Activated CD4-positive, CD25-positive, alpha-beta regulatory T cell treated with anti-CD3 and anti-CD28 coated beads, Interleukin-2, amount 50 U/mL, for 72 hours (primary cell): ENCODE results near the gene LONP2.

ENCODE experiments used
- DNase-seq: peaks from one replicate; pipeline ENCODE4 v3.0.0; 2021

The LONP2 gene, protein sequence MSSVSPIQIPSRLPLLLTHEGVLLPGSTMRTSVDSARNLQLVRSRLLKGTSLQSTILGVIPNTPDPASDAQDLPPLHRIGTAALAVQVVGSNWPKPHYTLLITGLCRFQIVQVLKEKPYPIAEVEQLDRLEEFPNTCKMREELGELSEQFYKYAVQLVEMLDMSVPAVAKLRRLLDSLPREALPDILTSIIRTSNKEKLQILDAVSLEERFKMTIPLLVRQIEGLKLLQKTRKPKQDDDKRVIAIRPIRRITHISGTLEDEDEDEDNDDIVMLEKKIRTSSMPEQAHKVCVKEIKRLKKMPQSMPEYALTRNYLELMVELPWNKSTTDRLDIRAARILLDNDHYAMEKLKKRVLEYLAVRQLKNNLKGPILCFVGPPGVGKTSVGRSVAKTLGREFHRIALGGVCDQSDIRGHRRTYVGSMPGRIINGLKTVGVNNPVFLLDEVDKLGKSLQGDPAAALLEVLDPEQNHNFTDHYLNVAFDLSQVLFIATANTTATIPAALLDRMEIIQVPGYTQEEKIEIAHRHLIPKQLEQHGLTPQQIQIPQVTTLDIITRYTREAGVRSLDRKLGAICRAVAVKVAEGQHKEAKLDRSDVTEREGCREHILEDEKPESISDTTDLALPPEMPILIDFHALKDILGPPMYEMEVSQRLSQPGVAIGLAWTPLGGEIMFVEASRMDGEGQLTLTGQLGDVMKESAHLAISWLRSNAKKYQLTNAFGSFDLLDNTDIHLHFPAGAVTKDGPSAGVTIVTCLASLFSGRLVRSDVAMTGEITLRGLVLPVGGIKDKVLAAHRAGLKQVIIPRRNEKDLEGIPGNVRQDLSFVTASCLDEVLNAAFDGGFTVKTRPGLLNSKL

GRCh38 chr16:48244080-48244862, at the start of gene LONP2:
TSS of gene LONP2 (plus strand) at chr16:48244300. CDS start at chr16:48244389, 89 bp downstream.
- DNase-seq, result peak; percentile 95

GRCh38 chr16:48194828-48195556, 49.1 kb upstream of the LONP2 start:
- DNase-seq, result no peak

GRCh38 chr16:48197294-48197693, 46.8 kb upstream of the LONP2 start:
- no peak for DNase-seq

GRCh38 chr16:48201515-48202201, 42.4 kb upstream of the LONP2 start:
- no peak for DNase-seq

GRCh38 chr16:48203974-48204824, 39.9 kb upstream of the LONP2 start:
- DNase-seq, result no peak

DNA sequence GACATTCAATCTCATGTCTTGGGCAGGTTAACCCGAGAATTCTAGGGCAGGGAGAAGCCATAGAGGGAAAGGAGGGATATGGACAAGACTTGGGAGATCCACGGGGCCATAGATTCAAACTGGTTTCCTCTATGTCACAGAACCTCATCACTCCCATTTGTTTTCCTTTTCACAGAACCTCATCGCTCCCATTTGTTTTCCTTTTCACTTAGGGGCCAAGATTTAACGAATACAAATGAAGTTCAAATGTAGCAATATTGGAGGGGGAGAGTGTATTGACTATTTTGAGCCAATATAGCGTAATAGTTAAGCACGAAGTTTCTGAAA, 39.3 kb upstream of the LONP2 start:
- DNase-seq, result no peak

DNA sequence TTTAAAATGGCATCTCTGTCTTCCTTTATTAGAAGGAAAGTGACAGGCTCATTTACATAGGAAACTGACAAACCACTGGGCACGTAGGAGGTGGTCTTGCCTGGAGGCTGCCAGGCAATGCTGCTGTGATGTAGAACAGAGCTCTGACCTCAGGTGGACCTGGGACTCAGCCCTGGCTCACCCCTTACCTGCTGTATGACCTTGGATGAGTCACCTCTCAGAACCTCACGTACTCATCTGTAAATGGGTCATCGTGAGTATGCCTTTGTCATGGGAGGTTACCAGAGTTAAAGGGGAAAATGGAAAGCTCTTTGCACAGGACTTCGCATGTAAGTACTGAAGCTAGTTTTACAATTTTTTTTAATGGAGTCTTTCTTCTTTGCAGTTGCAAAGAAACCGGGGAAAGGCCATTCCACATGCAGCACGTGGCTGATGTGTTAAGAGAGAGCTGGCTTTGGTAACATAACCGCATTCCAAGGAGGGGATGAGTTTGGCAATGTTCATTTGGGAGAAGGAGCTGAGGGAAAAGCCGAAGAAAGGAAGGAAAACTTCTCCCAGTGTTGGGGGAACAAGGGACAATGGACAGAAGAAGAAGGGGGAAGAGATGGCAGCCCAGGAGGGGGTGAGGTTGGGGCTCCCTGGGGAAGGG, 37.4 kb upstream of the LONP2 start:
- DNase-seq, result no peak

DNA sequence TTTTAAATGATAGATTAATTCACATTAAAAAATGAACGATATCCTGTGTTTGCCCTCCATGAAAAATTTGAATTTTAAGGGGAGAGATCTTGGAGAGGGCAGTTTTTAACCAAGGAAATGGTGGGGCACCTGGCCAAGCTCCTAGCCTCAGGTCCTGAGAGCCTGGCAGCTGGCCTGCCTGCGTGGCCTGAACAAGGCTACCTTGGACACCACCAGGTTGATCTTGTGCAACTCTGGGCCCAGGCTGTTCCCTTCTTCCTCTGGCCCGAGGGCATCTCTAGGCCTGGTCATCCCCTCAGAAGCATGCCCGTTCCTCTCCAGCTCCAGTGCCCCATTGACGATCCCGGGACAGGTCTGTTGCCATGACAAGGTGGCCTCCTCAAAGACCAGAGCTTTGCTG, 33.4 kb upstream of the LONP2 start:
- DNase-seq, result no peak

DNA sequence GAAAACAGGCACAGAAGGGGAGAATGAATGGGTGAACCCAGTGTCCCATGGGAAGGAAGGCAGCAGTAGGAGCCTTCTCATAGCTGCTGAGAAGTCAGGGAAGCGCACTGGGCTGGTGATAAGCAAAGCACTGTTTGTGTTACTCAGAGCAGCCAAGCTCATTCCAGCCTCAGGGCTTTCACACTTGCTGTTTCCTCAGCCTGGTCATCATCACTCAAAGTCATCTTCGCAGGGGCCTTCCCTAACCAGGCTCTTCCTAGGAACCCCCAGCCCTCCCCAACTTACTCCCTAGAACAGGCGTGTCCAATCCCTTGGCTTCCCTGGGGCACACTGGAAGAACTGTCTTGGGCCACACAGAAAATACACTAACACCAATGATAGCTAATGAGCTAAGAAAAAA, 32.1 kb upstream of the LONP2 start:
- no peak for DNase-seq

DNA sequence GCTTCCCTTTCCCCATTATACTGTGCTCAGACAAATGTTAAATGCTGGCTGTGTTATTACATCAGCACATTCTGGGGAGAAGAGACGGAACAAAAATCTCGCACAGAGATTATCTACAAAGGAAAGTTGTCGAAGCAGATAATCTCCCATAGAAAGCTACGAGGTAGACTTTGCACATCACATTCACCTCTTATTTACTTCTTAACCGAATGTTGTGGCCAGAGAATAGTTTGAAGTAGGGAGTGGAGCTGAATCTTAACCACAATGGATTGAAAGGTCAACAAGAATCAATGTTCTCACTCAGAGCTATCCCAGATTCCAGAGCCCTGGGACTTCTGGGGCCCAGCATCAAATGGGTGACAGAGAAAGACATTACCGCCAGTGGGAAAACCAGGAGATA, 28.4 kb upstream of the LONP2 start:
- DNase-seq, result no peak

DNA sequence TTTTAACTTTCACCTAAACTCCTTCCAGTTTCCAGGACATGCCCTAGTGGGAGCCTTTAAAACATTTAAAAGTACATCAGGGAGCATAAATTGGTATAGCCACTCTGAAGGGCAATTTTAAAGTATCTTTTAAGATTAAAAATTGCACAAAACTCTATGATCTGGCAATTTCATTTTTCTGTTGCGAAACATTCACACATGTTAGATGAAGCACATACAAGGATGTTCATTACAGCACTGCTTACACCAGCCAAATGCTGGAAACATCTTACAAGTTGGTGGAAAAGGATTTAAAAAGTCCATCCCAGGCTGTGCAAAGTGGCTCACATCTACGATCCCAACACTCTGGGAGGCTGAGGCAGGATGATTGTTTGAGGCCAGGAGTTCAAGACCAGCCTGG, 26.4 kb upstream of the LONP2 start:
- DNase-seq, result no peak

DNA sequence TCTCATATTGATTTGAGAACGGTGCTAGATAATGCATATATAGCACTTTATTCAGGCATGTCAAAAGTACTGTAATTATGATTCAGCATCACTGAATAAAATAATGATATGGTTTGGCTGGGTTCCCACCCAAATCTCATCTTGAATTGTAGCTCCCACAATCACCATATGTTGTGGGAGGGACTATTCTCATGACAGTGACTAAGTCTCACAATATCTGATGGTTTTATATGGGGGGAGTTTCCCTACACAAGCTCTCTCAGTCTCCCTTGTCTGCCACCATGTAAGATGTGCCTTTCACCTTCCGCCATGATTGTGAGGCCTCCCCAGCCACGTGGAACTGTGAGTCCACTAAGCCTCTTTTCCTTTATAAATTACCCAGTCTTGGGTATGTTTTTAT, 25.6 kb upstream of the LONP2 start:
- no peak for DNase-seq

GRCh38 chr16:48220891-48221290, 23.2 kb upstream of the LONP2 start:
- no peak for DNase-seq

DNA sequence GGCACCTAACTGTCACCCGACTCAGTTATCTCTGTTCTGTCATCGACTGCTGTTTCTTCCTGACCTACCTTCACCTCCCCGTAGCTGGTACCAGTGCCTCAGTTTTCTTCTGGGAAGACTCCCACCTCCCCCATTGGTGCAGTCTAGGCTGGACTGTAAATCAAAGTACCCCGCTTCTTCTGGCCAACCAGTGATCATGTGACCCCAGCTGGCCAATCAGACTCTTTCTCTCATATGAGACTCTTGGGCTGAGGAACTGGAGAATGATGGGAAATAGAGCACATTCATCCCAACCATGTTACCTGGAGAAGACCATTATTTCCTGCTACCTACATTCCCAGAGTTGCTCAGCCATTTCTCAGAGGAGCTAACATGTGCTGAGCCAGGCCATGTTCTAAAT, 20.6 kb upstream of the LONP2 start:
- DNase-seq, result no peak

DNA sequence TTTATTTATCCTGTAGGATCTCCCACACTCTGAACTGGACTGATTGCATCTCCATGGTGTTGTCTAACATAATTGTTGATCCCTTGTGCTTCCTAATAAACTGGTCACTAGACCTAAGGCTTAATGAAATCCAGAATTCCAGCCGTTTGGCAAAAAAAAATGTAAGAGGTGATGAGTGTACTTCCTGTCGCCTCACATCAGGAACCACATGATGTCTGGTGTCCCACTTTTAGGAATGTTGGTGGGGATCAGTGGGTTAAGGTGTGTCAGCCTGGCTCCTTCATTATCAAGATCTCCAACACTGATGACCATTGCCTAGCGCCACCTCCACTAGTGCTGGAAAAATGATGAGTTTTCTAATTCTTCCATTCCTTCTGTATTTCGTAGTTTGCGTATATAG, 18.6 kb upstream of the LONP2 start:
- no peak for DNase-seq

DNA sequence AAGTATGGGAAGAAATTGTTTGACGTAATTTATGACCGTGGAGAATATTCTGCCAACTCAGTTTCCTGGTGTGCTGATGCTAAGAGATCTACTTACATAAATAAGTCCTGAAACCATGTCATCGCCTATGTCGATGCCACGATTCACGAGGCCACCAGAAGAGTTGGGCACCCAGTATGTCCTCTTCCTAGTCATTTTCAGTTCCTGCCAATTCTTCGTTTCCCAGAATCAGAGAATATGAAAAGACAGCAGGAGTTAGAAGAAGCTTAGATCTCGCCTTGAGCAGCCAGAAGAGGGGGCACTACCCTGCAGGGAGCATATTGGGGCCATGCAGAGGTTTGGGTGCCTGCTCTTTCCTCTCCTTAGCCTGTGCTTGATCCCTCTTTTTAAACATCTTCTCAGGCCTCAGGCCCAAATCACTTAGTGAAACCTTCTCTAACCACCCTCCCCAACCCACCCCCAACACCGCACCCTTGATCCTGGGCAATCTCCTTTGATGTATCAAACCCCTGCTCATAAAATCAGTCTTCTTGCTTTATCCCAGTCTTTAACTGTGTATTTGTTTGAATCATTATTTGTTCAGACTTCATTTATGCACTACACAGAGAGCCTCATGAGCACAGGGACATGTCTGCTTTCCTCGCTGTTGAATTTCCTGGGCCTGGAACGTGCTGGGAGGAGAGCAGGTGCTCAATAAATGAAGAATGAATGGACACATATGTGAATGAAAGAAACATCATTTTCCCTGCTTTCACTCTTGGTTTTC, 12.2 kb upstream of the LONP2 start:
- no peak for DNase-seq

- DNase-seq, result no peak
These were observed 11.5 kb upstream of the LONP2 start for GRCh38 chr16:48232493-48233040.

DNA sequence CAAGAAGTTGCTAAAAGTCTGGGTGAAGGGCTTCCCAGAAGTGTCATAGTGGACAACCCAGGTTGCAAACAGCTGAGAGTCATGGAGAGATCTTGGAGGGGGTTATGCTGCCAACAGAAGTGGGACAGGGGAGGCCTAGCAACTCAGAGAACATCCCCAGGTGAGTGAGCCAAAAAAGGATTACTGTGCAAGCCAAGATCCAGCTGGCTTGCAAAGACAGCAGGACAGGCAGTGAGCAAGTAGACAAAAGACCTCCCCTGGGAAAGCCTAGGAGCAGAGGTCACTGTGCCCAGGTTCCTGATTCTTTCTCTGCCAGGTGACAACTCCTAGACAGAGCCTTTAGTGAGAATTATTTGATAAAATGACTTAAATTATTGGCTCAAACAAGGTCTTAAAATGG, 9.5 kb upstream of the LONP2 start:
- DNase-seq, result no peak

- DNase-seq, result no peak
These were observed 9.0 kb upstream of the LONP2 start for GRCh38 chr16:48235058-48235555.
